ENCODE results near the gene SCG3.

SCG3 gene

GRCh38 chr15:51702710-51703109 lies 21.4 kb downstream of the SCG3 start:
- no peak for DNase-seq (ENCODE audit: insufficient read length, low spot score)
- TF ChIP-seq POLR2A (IDR thresholded peaks at IDR 0.05; ENCODE audit: low read depth, low read length): no peak
- no peak for FAIRE-seq

GRCh38 chr15:51706291-51706690 lies 25.0 kb downstream of the SCG3 start:
- no peak for FAIRE-seq
- DNase-seq (ENCODE audit: insufficient read length, low spot score): no peak
- TF ChIP-seq POLR2A (IDR thresholded peaks at IDR 0.05; ENCODE audit: low read depth, low read length): no peak

GRCh38 chr15:51706926-51707608 lies 25.8 kb downstream of the SCG3 start:
- FAIRE-seq: no peak
- DNase-seq (ENCODE audit: insufficient read length, low spot score): no peak
- TF ChIP-seq POLR2A (IDR thresholded peaks at IDR 0.05; ENCODE audit: low read depth, low read length): no peak

GRCh38 chr15:51708013-51708412 lies 26.7 kb downstream of the SCG3 start:
- FAIRE-seq (no peak), DNase-seq (ENCODE audit: insufficient read length, low spot score) (no peak)
- TF ChIP-seq POLR2A (IDR thresholded peaks at IDR 0.05; ENCODE audit: low read depth, low read length): no peak

- DNase-seq (ENCODE audit: insufficient read length, low spot score) (no peak), FAIRE-seq (no peak)
- TF ChIP-seq POLR2A (IDR thresholded peaks at IDR 0.05; ENCODE audit: low read depth, low read length): no peak
Measured at GRCh38 chr15:51709031-51709430, 27.7 kb downstream of the SCG3 start.

GRCh38 chr15:51714162-51714561 lies 32.9 kb downstream of the SCG3 start:
- no peak for DNase-seq (ENCODE audit: insufficient read length, low spot score)
- FAIRE-seq: no peak
- no peak for TF ChIP-seq POLR2A (IDR thresholded peaks at IDR 0.05; ENCODE audit: low read depth, low read length)

- no peak for TF ChIP-seq POLR2A (IDR thresholded peaks at IDR 0.05; ENCODE audit: low read depth, low read length)
- FAIRE-seq (no peak), DNase-seq (ENCODE audit: insufficient read length, low spot score) (no peak)
Measured at GRCh38 chr15:51714911-51715310, 33.6 kb downstream of the SCG3 start.

- no peak for DNase-seq (ENCODE audit: insufficient read length, low spot score)
- FAIRE-seq: no peak
- TF ChIP-seq POLR2A (IDR thresholded peaks at IDR 0.05; ENCODE audit: low read depth, low read length): no peak
Measured at GRCh38 chr15:51718219-51718618, 36.9 kb downstream of the SCG3 start.

GRCh38 chr15:51718746-51719145 lies 37.4 kb downstream of the SCG3 start:
- no peak for TF ChIP-seq POLR2A (IDR thresholded peaks at IDR 0.05; ENCODE audit: low read depth, low read length)
- FAIRE-seq (no peak), DNase-seq (ENCODE audit: insufficient read length, low spot score) (no peak)

GRCh38 chr15:51720201-51720995 lies 39.1 kb downstream of the SCG3 start:
- TF ChIP-seq POLR2A (IDR thresholded peaks at IDR 0.05; ENCODE audit: low read depth, low read length): no peak
- FAIRE-seq: no peak
- DNase-seq (ENCODE audit: insufficient read length, low spot score): no peak

GRCh38 chr15:51721199-51721960 lies 40.1 kb downstream of the SCG3 start:
- FAIRE-seq (peak; percentile 27), DNase-seq (ENCODE audit: insufficient read length, low spot score) (no peak)
- no peak for TF ChIP-seq POLR2A (IDR thresholded peaks at IDR 0.05; ENCODE audit: low read depth, low read length)

GRCh38 chr15:51724199-51724598 lies 42.9 kb downstream of the SCG3 start:
- FAIRE-seq (no peak), DNase-seq (ENCODE audit: insufficient read length, low spot score) (no peak)
- TF ChIP-seq POLR2A (IDR thresholded peaks at IDR 0.05; ENCODE audit: low read depth, low read length): no peak

GRCh38 chr15:51724673-51725072 lies 43.4 kb downstream of the SCG3 start:
- no peak for DNase-seq (ENCODE audit: insufficient read length, low spot score)
- no peak for TF ChIP-seq POLR2A (IDR thresholded peaks at IDR 0.05; ENCODE audit: low read depth, low read length)
- FAIRE-seq: no peak
